SU-DHL-6 (cell line): ENCODE data around the gene FKBP5.

Source experiments
- CTCF ChIP-seq: fragments of 200-600 bp; sonication (generic); IDR thresholded peaks from one replicate; pipeline ENCODE4 v1.5.1; 2017; ENCODE audit warnings: antibody characterized with exemption, mild to moderate bottlenecking, low read length, moderate library complexity; ENCODE audit not compliant: insufficient read depth, poor library complexity, severe bottlenecking
- EZH2phosphoT487 ChIP-seq: fragments of 200-600 bp; sonication (generic), shearing (Covaris generic); conservative IDR thresholded peaks from 2 replicates; pipeline ENCODE4 v1.6.1; 2018; ENCODE audit warnings: mild to moderate bottlenecking, antibody characterized with exemption, low read length, moderate library complexity, mixed read lengths

- TF ChIP-seq CTCF, result no peak
- no peak for TF ChIP-seq EZH2phosphoT487
Measured at GRCh38 chr6:35679399-35679798, 9.3 kb downstream of the FKBP5 start.
